Astrocyte (in vitro differentiated cells and primary cell): ENCODE data around the gene SUV39H2.

ENCODE experiments used
- EZH2 ChIP-seq: IDR thresholded peaks from 2 replicates; pipeline ENCODE4 v1.6.1; 2012; ENCODE audit warnings: mild to moderate bottlenecking, low read length, inconsistent platforms; ENCODE audit not compliant: insufficient read depth
- TF ChIP-seq, protein P1 (sequence below): IDR thresholded peaks from 2 replicates; pipeline ENCODE4 v1.5.1; 2011; ENCODE audit warnings: low read depth, mild to moderate bottlenecking, inconsistent platforms, low read length, moderate library complexity; ENCODE audit not compliant: insufficient read depth

DNA sequence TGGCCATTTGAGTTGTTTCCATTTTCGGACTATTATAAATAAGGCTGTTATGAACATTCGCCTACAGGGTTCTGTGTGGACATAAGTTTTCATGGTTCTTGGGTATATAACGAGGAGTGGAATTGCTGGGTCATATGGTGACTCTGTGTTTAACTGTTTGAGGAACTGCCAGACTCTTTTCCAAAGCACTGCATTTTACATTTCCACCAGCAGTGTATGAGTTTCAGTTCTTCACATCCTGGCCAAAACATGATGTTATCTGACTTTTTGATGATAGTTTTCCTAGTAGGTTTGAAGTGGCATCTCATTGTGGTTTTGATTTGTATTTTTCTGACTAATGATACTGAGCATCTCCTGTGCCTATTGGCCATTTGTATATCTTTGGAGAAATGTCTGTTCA lies 5.4 kb downstream of the SUV39H2 start:
- TF ChIP-seq, protein P1, sequence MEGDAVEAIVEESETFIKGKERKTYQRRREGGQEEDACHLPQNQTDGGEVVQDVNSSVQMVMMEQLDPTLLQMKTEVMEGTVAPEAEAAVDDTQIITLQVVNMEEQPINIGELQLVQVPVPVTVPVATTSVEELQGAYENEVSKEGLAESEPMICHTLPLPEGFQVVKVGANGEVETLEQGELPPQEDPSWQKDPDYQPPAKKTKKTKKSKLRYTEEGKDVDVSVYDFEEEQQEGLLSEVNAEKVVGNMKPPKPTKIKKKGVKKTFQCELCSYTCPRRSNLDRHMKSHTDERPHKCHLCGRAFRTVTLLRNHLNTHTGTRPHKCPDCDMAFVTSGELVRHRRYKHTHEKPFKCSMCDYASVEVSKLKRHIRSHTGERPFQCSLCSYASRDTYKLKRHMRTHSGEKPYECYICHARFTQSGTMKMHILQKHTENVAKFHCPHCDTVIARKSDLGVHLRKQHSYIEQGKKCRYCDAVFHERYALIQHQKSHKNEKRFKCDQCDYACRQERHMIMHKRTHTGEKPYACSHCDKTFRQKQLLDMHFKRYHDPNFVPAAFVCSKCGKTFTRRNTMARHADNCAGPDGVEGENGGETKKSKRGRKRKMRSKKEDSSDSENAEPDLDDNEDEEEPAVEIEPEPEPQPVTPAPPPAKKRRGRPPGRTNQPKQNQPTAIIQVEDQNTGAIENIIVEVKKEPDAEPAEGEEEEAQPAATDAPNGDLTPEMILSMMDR: no peak
- no peak for TF ChIP-seq EZH2
